ENCODE results near the gene EZH1.

GRCh38 chr17:42673885-42674754, 70.7 kb downstream of the EZH1 start:
- TF ChIP-seq EZH2 (IDR thresholded peaks at IDR 0.05; ENCODE audit: insufficient read depth, poor library complexity, severe bottlenecking) = no peak
- no peak for TF ChIP-seq EZH2phosphoT487 (IDR thresholded peaks at IDR 0.05; ENCODE audit: insufficient read depth, low read depth)

Data from GM23248 (cell line).